ENCODE data around the gene RDH14.

DNA sequence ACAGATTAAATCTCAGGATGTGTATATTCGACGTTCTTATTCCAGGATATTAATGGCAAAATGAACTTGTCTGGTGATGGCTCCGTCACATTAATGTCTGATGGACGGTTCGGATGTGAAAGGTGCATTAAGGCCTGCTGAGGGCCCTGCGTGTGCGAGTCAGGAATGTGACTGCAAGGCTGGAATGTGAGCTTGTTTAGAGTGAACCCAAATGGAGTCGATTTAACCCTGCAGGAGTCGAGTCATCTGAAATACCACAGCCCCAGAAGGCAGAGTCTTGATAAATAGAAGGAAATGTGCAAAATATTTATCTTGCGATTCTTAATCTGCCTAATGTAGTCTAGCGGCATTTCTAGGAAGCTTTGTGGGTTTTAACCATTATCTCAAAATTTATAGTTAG, 44.3 kb downstream of the RDH14 start:
- TF ChIP-seq, protein P1, sequence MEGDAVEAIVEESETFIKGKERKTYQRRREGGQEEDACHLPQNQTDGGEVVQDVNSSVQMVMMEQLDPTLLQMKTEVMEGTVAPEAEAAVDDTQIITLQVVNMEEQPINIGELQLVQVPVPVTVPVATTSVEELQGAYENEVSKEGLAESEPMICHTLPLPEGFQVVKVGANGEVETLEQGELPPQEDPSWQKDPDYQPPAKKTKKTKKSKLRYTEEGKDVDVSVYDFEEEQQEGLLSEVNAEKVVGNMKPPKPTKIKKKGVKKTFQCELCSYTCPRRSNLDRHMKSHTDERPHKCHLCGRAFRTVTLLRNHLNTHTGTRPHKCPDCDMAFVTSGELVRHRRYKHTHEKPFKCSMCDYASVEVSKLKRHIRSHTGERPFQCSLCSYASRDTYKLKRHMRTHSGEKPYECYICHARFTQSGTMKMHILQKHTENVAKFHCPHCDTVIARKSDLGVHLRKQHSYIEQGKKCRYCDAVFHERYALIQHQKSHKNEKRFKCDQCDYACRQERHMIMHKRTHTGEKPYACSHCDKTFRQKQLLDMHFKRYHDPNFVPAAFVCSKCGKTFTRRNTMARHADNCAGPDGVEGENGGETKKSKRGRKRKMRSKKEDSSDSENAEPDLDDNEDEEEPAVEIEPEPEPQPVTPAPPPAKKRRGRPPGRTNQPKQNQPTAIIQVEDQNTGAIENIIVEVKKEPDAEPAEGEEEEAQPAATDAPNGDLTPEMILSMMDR (tag by site-specific recombination; IDR thresholded peaks at IDR 0.05) = no peak
- TF ChIP-seq ZNF747 (tag by site-specific recombination; IDR thresholded peaks at IDR 0.05) (no peak), ZNF791 (tag by site-specific recombination; IDR thresholded peaks at IDR 0.05) (no peak), ZNF214 (tag by site-specific recombination; IDR thresholded peaks at IDR 0.05; ENCODE audit: borderline replicate concordance) (no peak), HOXC10 (CRISPR knock-in tag; IDR thresholded peaks at IDR 0.05) (no peak), ZBTB21 (tag by site-specific recombination; IDR thresholded peaks at IDR 0.05) (no peak)

Measured in HEK293 (cell line).